22Rv1 (cell line): ENCODE data around the gene CACNA1C.

Experiments
- H3K27ac ChIP-seq: fragments of 450-650 bp; 2 replicates; pipeline ENCODE4 v1.5.1; 2017
- ZFX ChIP-seq: fragments of 450-650 bp; IDR thresholded peaks from 2 replicates; pipeline ENCODE4 v1.6.1; 2017; ENCODE audit warnings: antibody characterized with exemption, borderline replicate concordance
- TF ChIP-seq, protein P1 (sequence below): fragments of 450-650 bp; IDR thresholded peaks from 2 replicates; pipeline ENCODE4 v1.5.1; 2017; ENCODE audit warnings: mild to moderate bottlenecking

CACNA1C gene

DNA sequence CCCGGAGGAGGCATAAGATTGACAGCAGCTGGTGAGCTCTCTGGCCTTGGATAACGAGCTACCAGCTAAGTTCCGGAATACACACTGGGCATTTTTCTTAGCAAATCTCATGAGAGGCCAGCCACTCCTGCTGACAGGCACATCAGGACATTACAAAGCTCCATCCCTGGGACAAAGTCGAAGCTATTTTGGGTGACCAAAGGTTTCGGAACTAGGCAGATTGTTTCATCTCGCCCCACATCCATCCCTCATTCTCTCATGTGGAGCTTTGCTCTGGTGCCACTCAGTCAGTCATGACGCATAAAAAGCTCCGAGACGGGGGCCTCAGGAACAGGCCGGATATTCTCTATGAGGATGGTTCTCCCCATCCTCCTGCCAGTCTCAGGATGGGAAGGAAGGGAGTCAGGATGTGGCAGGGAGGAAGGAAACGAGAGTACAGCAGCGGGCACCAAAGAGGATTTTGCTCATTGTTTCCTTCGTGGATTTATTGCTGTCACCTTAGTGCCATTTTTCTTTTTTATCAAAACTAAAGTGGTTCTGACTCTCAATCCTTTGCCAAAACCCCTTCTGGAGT is 488.9 kb downstream of the CACNA1C start:
- TF ChIP-seq, protein P1, sequence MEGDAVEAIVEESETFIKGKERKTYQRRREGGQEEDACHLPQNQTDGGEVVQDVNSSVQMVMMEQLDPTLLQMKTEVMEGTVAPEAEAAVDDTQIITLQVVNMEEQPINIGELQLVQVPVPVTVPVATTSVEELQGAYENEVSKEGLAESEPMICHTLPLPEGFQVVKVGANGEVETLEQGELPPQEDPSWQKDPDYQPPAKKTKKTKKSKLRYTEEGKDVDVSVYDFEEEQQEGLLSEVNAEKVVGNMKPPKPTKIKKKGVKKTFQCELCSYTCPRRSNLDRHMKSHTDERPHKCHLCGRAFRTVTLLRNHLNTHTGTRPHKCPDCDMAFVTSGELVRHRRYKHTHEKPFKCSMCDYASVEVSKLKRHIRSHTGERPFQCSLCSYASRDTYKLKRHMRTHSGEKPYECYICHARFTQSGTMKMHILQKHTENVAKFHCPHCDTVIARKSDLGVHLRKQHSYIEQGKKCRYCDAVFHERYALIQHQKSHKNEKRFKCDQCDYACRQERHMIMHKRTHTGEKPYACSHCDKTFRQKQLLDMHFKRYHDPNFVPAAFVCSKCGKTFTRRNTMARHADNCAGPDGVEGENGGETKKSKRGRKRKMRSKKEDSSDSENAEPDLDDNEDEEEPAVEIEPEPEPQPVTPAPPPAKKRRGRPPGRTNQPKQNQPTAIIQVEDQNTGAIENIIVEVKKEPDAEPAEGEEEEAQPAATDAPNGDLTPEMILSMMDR: no peak
- no peak for TF ChIP-seq ZFX
- no peak overlapping the region for H3K27ac ChIP-seq

DNA sequence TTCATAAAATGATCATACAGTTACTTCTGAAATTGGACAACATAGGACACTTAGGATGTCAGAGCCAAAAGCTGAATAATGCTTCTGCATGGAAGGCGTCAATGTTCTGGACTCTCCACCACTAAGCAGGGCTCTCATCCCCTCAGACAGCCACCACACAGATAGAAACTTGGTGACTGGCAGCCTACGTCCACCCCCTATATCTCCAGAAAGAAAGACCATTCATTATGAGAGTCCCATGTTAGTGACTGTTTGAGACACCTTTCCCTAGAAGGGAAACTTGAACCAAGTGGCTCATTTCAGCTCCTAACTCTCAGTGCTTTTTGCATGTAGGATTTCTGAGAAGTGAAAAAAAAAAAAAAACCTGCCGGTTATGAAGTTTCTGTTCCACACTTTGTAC is 491.0 kb downstream of the CACNA1C start:
- TF ChIP-seq, protein P1: no peak
- no peak for TF ChIP-seq ZFX
- H3K27ac ChIP-seq: no peak overlapping the region

DNA sequence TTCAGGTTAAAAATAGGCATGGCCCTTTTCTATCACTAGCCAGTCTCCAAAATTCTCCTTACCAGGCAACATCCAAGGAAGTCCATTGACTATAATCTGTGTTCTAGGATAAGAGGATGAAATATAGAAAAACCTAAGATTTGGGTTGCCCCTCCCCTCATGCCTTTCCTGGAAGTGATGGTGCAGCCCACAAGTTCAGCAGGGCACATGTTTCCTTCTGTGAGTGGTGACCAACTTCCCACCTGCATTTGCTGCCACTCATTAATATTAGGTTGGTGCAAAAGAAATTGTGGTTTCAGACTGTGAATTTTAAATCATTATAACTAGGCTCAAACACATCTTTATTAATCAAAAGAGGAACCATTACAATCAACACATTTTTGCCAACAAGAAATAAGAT is 491.4 kb downstream of the CACNA1C start:
- no peak overlapping the region for H3K27ac ChIP-seq
- no peak for TF ChIP-seq ZFX
- TF ChIP-seq, protein P1: no peak

DNA sequence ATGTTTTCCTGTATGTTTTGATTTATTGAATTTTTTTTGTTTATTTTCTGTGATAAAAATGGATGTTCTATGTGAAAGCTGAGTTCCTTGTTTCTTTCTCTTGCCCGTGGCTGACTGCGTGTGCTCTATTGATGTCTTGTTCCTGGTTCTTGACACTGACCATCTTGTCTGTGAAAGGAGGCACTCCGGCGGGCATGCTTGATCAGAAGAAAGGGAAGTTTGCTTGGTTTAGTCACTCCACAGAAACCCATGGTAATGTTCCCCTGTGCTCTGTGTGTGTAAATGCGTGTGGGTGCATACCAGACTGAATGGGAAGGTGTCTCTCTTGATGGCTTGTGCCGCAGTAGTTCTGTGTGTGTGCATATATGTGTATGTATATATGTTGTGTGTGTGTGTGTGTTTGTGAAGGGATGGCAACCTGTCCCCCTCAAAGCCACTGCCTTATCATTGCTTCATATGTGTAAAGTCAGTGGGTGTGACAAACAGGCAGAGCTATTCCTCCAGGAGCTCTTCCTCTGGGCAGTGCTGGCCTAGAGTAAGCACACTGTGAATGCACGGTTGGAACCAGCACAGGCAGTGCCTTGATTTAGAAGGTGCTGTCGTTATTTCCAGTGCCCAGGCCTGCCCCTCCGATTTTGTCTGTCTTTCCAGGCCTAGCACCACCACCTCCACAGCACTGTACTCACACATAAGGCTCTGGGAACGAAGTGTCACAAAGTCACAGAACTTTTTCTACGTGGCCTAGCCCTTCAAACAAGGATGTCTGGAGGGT is 494.7 kb downstream of the CACNA1C start:
- TF ChIP-seq, protein P1: no peak
- no peak for TF ChIP-seq ZFX
- no peak overlapping the region for H3K27ac ChIP-seq

DNA sequence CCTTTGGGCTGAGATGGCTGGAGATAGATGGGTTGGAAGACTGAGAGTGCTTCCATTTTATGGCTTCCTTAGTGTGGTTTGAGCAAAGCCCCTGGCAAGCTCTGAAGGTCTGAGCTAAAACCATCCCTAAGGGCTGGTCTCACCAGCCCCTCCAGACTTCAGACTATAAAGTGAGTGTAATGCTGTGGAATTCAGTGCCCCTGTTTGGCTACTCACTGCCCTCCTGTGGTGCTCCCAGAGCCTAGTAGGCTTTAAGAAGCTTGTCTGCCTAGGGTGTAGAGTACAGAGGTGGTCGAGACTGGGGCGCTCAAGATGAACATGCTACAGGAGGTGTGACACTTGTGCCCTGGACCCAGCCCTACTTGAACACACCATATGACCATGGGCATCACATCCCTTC is 495.3 kb downstream of the CACNA1C start:
- TF ChIP-seq, protein P1: no peak
- no peak for TF ChIP-seq ZFX
- no peak overlapping the region for H3K27ac ChIP-seq

DNA sequence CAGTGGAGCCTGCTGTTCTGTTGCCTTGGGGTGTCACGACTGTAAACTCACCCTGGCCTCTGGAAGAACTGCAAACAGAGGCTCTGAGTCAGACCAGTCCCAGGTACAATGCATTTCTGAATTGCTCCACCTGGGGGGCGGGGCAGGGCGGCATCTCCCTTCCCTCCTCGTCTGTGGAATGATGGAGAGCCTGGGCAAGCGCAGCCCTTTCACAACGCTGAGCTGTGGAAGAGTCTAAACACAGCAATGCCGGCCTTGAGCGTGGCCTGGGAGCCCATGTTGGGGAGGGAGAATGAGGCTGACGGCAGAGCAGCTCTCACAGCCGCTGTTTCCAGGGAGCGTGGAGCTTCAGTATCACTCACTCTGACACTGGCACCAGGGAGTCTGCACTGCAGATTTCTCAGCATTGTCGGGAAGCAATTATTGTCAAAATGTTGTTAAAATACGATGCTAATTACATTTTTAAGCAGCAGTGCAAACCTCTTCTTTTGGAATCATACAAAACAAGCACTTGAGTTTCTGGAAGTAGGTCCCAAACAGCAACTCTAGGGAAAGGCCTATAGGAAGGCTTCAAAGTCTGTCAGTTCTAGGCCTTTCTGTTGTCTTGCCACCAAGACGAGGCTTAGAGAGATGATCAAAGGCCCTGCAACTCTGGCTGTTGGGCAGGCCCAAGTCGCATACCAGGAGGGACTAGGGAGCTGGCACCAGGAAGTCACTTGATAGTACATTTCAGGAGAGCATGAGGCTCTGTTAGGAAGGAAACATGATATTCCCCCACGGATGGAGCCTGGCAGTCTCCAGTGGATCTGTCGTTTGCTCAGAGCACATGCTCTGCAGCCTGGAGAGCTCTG is 498.0 kb downstream of the CACNA1C start:
- TF ChIP-seq, protein P1: no peak
- TF ChIP-seq ZFX: no peak
- H3K27ac ChIP-seq: no peak overlapping the region
